Measurements from ENCODE around the gene ZAP70. TPM values are rescaled to one million over a fixed set of nuclear protein-coding genes. Genes with fewer than 3 reads are reported as not detected.

ZAP70 gene
- total and polyA plus RNA-seq, 4 experiments from 2014 or later, result 140 to 419 (median 276) TPM

DNA sequence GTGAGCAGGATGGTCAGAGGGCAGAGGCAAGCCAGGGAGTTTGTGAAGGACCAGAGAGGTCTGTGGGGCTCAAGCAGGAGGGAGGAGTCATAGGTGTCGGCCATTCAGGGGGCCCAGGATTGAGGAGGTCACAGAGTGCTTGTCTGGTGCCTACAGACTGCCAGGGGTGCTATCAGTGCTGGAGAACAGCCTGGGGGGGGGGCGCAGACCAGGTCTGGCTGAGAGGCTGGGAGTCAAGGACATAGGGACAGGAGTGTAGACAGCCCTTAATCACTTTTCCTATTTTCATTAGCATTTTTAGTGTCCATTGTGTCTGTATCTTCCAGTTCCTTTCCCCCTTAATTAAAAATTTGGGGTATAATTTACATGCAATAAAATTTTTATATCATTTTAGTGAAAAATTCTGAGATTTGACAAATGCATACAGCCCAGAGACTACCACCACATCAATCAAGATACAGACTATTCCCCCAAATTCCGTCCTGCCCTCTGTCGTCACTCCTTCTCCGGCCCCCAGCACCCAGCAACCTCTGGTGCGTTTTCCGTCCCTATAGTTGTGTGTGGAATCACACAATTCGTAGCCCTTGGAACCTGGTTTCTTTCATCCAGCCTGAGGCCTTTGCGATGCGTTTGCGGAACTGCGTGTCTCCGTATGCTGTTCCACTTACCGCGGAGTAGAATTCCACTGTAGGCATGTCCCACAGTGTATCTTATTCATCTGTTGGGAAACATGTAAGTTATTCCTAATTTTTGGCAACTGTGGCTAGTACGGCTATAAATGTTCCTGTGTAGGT, 6.2 kb downstream of the ZAP70 start:
- intact Hi-C loops (cut with micrococcal nuclease), result loop anchor here (10.0 kb wide), 1 partner anchor 275 kb away; the partner anchor contains the start of gene TMEM131
- H3K36me3 Mint-ChIP-seq, result peaks cover 47 to 75% of the 10 kb centered on the region in 2 donors
- H3K4me3 Mint-ChIP-seq, result peak overlapping the region; percentile 93 to 98 (median 96)
- H3K27ac Mint-ChIP-seq, result peak overlapping the region; percentile 92 to 99 (median 95)
- no peaks in the 10 kb centered on the region for H3K9me3 ChIP-seq (ENCODE audit: control insufficient read depth in 1 of 2, low read length in 2 of 2)
- peak overlapping the region; percentile 91 for H3K27ac ChIP-seq (ENCODE audit: low read depth, low read length)
- H3K27me3 ChIP-seq (ENCODE audit: insufficient read depth, low read length), result no peaks in the 10 kb centered on the region
- DNase-seq, result peak in 1 of 5 donors; percentile 12
- H3K27me3 Mint-ChIP-seq, result no peaks in the 10 kb centered on the region
- H3K4me1 Mint-ChIP-seq, result peaks cover 61 to 87% (median 75%) of the 10 kb centered on the region in 4 donors
- peaks cover 91% of the 10 kb centered on the region for H3K4me1 ChIP-seq (ENCODE audit: insufficient read depth, low read length)
- peak overlapping the region; percentile 49 to 94 for H3K4me3 ChIP-seq (ENCODE audit: low read length in 2 of 2)
- POLR2A ChIA-PET (ENCODE audit: partially characterized antibody), result interaction anchor here (0.6 to 12.8 kb wide), 8 partner anchors 8 to 1448 kb away, joined by 3 to 284 read pairs (median 10); partner anchors contain the start of gene COX5B
- CTCF ChIA-PET (ENCODE audit: partially characterized antibody), result interaction anchor here (0.9 to 2.6 kb wide), 7 partner anchors 10 to 31 kb away, joined by 3 to 46 read pairs (median 5); no protein-coding TSS in a partner anchor
- peaks cover 33% of the 10 kb centered on the region for H3K36me3 ChIP-seq (ENCODE audit: insufficient read depth, low read length)
- H3K9me3 Mint-ChIP-seq, result no peaks in the 10 kb centered on the region

GRCh38 chr2:97720746-97721145, 7.4 kb downstream of the ZAP70 start:
- Mint-ChIP-seq H3K4me1 (peaks cover 57 to 87% (median 73%) of the 10 kb centered on the region in 4 donors), H3K36me3 (peaks cover 49 to 73% of the 10 kb centered on the region in 2 donors), H3K27ac (peak overlapping the region; percentile 11 to 95 (median 75)), H3K4me3 (peak overlapping the region in 7 of 8 donors; percentile 16 to 79 (median 53)), H3K9me3 (no peaks in the 10 kb centered on the region), H3K27me3 (no peaks in the 10 kb centered on the region)
- Histone ChIP-seq H3K27me3 (ENCODE audit: insufficient read depth, low read length) (no peaks in the 10 kb centered on the region), H3K36me3 (ENCODE audit: insufficient read depth, low read length) (peaks cover 45% of the 10 kb centered on the region), H3K4me1 (ENCODE audit: insufficient read depth, low read length) (peaks cover 87% of the 10 kb centered on the region), H3K9me3 (ENCODE audit: control insufficient read depth in 1 of 2, low read length in 2 of 2) (no peaks in the 10 kb centered on the region), H3K27ac (ENCODE audit: low read depth, low read length) (no peak overlapping the region), H3K4me3 (ENCODE audit: low read length in 2 of 2) (no peak overlapping the region)
- ChIA-PET CTCF (ENCODE audit: partially characterized antibody) (interaction anchor here (1.3 to 1.5 kb wide), 2 partner anchors 19 to 22 kb away, joined by 3 to 4 read pairs; no protein-coding TSS in a partner anchor), POLR2A (ENCODE audit: partially characterized antibody) (interaction anchor here (1.2 to 1.6 kb wide), 2 partner anchors 18 to 22 kb away, joined by 4 to 7 read pairs; no protein-coding TSS in a partner anchor)
- intact Hi-C loops (cut with micrococcal nuclease), result no loop called here
- DNase-seq, result peak in 1 of 5 donors; percentile 1

- ChIA-PET POLR2A (ENCODE audit: partially characterized antibody) (interaction anchor here (1.5 to 2.1 kb wide), 3 partner anchors 9 to 18 kb away, joined by 5 to 7 read pairs (median 5); partner anchors contain the start of gene ZAP70), CTCF (ENCODE audit: partially characterized antibody) (interaction anchor here (1.5 kb wide), 1 partner anchor 21 kb away, joined by 4 read pairs; no protein-coding TSS in a partner anchor)
- intact Hi-C loops (cut with micrococcal nuclease), result no loop called here
- H3K4me3 Mint-ChIP-seq, result peak overlapping the region in 4 of 8 donors; percentile 1 to 68 (median 26)
- Histone ChIP-seq H3K27me3 (ENCODE audit: insufficient read depth, low read length) (no peaks in the 10 kb centered on the region), H3K9me3 (ENCODE audit: control insufficient read depth in 1 of 2, low read length in 2 of 2) (no peaks in the 10 kb centered on the region), H3K4me3 (ENCODE audit: low read length in 2 of 2) (no peak overlapping the region), H3K27ac (ENCODE audit: low read depth, low read length) (no peak overlapping the region), H3K4me1 (ENCODE audit: insufficient read depth, low read length) (peaks cover 87% of the 10 kb centered on the region), H3K36me3 (ENCODE audit: insufficient read depth, low read length) (peaks cover 54% of the 10 kb centered on the region)
- peaks cover 56 to 87% (median 72%) of the 10 kb centered on the region in 4 donors for H3K4me1 Mint-ChIP-seq
- H3K27me3 Mint-ChIP-seq, result no peaks in the 10 kb centered on the region
- no peak for DNase-seq
- H3K36me3 Mint-ChIP-seq, result peaks cover 53 to 78% of the 10 kb centered on the region in 2 donors
- peak overlapping the region in 6 of 7 donors; percentile 49 to 88 (median 84) for H3K27ac Mint-ChIP-seq
- no peaks in the 10 kb centered on the region for H3K9me3 Mint-ChIP-seq
Measured at GRCh38 chr2:97722227-97722626, 8.9 kb downstream of the ZAP70 start.

GRCh38 chr2:97723156-97724072, 10.0 kb downstream of the ZAP70 start:
- intact Hi-C loops (cut with micrococcal nuclease), result no loop called here
- no peaks in the 10 kb centered on the region for H3K9me3 Mint-ChIP-seq
- H3K4me1 Mint-ChIP-seq, result peaks cover 60 to 87% (median 74%) of the 10 kb centered on the region in 4 donors
- CTCF ChIA-PET (ENCODE audit: partially characterized antibody), result interaction anchor here (0.6 to 2.0 kb wide), 3 partner anchors 10 to 18 kb away, joined by 4 to 7 read pairs (median 5); partner anchors contain the start of gene ZAP70
- H3K27me3 Mint-ChIP-seq, result no peaks in the 10 kb centered on the region
- H3K4me1 ChIP-seq (ENCODE audit: insufficient read depth, low read length), result peaks cover 87% of the 10 kb centered on the region
- H3K9me3 ChIP-seq (ENCODE audit: control insufficient read depth in 1 of 2, low read length in 2 of 2), result no peaks in the 10 kb centered on the region
- H3K4me3 Mint-ChIP-seq, result peak overlapping the region in 3 of 8 donors; percentile 10 to 39 (median 15)
- POLR2A ChIA-PET (ENCODE audit: partially characterized antibody), result interaction anchor here (1.4 to 6.6 kb wide), 5 partner anchors 9 to 18 kb away, joined by 5 to 46 read pairs (median 5); partner anchors contain the start of gene ZAP70
- H3K27ac ChIP-seq (ENCODE audit: low read depth, low read length), result no peak overlapping the region
- DNase-seq, result no peak
- H3K36me3 Mint-ChIP-seq, result peaks cover 65 to 81% of the 10 kb centered on the region in 2 donors
- H3K4me3 ChIP-seq (ENCODE audit: low read length in 2 of 2), result no peak overlapping the region
- no peaks in the 10 kb centered on the region for H3K27me3 ChIP-seq (ENCODE audit: insufficient read depth, low read length)
- H3K36me3 ChIP-seq (ENCODE audit: insufficient read depth, low read length), result peaks cover 66% of the 10 kb centered on the region
- H3K27ac Mint-ChIP-seq, result peak overlapping the region in 6 of 7 donors; percentile 24 to 91 (median 78)

DNA sequence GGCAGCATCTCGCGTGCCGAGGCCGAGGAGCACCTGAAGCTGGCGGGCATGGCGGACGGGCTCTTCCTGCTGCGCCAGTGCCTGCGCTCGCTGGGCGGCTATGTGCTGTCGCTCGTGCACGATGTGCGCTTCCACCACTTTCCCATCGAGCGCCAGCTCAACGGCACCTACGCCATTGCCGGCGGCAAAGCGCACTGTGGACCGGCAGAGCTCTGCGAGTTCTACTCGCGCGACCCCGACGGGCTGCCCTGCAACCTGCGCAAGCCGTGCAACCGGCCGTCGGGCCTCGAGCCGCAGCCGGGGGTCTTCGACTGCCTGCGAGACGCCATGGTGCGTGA, 10.7 kb downstream of the ZAP70 start:
- H3K36me3 ChIP-seq (ENCODE audit: insufficient read depth, low read length), result peaks cover 70% of the 10 kb centered on the region
- POLR2A ChIA-PET (ENCODE audit: partially characterized antibody), result interaction anchor here (1.4 to 6.6 kb wide), 2 partner anchors 10 to 17 kb away, joined by 5 to 46 read pairs; partner anchors contain the start of gene ZAP70
- intact Hi-C loops (cut with micrococcal nuclease), result no loop called here
- H3K9me3 Mint-ChIP-seq, result no peaks in the 10 kb centered on the region
- no peaks in the 10 kb centered on the region for H3K27me3 ChIP-seq (ENCODE audit: insufficient read depth, low read length)
- H3K4me1 Mint-ChIP-seq, result peaks cover 56 to 87% (median 73%) of the 10 kb centered on the region in 4 donors
- CTCF ChIA-PET (ENCODE audit: partially characterized antibody), result interaction anchor here (0.6 to 2.0 kb wide), 3 partner anchors 15 to 24 kb away, joined by 4 to 7 read pairs (median 5); no protein-coding TSS in a partner anchor
- no peak overlapping the region for H3K4me3 Mint-ChIP-seq
- no peaks in the 10 kb centered on the region for H3K9me3 ChIP-seq (ENCODE audit: control insufficient read depth in 1 of 2, low read length in 2 of 2)
- no peak overlapping the region for H3K4me3 ChIP-seq (ENCODE audit: low read length in 2 of 2)
- H3K27ac ChIP-seq (ENCODE audit: low read depth, low read length), result no peak overlapping the region
- H3K36me3 Mint-ChIP-seq, result peaks cover 67 to 81% of the 10 kb centered on the region in 2 donors
- no peaks in the 10 kb centered on the region for H3K27me3 Mint-ChIP-seq
- H3K4me1 ChIP-seq (ENCODE audit: insufficient read depth, low read length), result peaks cover 85% of the 10 kb centered on the region
- H3K27ac Mint-ChIP-seq, result no peak overlapping the region
- DNase-seq, result no peak

DNA sequence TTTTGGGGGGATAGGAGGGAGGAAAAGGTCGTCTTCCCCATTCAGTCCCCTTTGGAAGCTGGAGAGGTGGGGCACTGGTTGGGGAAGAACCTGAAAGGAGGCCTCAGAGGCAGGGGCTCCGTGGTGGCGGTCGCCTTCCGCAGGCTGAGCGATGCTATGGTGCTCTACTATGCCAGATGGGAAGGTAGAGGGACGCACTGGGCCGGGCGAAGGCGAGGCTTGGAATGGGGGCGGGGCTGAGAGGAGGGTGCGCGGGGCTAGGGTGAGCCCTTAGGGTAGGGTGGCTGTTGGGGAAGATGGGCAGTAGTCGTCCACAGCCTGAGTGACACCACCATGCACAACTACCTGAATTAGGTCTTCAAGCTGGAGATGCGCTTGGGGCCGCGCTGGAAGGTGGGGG, 11.1 kb downstream of the ZAP70 start:
- Mint-ChIP-seq H3K36me3 (peaks cover 69 to 81% of the 10 kb centered on the region in 2 donors), H3K9me3 (peaks cover 0 to 2% (median 0%) of the 10 kb centered on the region in 8 donors), H3K4me3 (no peak overlapping the region), H3K4me1 (peaks cover 52 to 84% (median 72%) of the 10 kb centered on the region in 4 donors), H3K27ac (peak overlapping the region in 4 of 7 donors; percentile 24 to 70 (median 46)), H3K27me3 (no peaks in the 10 kb centered on the region)
- ChIA-PET POLR2A (ENCODE audit: partially characterized antibody) (interaction anchor here (1.4 to 6.6 kb wide), 2 partner anchors 11 to 17 kb away, joined by 5 to 46 read pairs; partner anchors contain the start of gene ZAP70), CTCF (ENCODE audit: partially characterized antibody) (interaction anchor here (1.2 to 2.0 kb wide), 2 partner anchors 16 to 25 kb away, joined by 4 to 7 read pairs; no protein-coding TSS in a partner anchor)
- Histone ChIP-seq H3K27me3 (ENCODE audit: insufficient read depth, low read length) (no peaks in the 10 kb centered on the region), H3K4me3 (ENCODE audit: low read length in 2 of 2) (no peak overlapping the region), H3K36me3 (ENCODE audit: insufficient read depth, low read length) (peaks cover 74% of the 10 kb centered on the region), H3K4me1 (ENCODE audit: insufficient read depth, low read length) (peaks cover 80% of the 10 kb centered on the region), H3K27ac (ENCODE audit: low read depth, low read length) (no peak overlapping the region), H3K9me3 (ENCODE audit: control insufficient read depth in 1 of 2, low read length in 2 of 2) (no peaks in the 10 kb centered on the region)
- DNase-seq, result no peak
- intact Hi-C loops (cut with micrococcal nuclease), result no loop called here
